Omental fat pad (tissue), 4 donors: ENCODE measurements around the gene TECRL. TPM values are rescaled to one million over a fixed set of nuclear protein-coding genes. Genes with fewer than 3 reads are reported as not detected.

ENCODE experiments used
- ATAC-seq: fragments of 150-250 bp; one replicate; pipeline ENCODE4 v1.9.1; 2016; ENCODE audit warnings: mild to moderate bottlenecking, moderate library complexity; ENCODE audit not compliant: low FRiP score
- DNase-seq: peaks from one replicate; pipeline ENCODE4 v3.0.0-alpha.2; 2019; ENCODE audit warnings: low spot score
- CTCF ChIP-seq, 3 donors: fragments of 450-650 bp; IDR thresholded peaks; one replicate each; pipeline ENCODE4 v1.5.1; 2016 to 2017; ENCODE audit warnings: antibody characterized with exemption in 3 of 3, mild to moderate bottlenecking in 3 of 3, moderate library complexity in 2 of 3
- total RNA-seq, 4 donors: library from RNA; depleted of rRNA; stranded (reverse); fragments of >200 nt; gene quantifications; one replicate each; pipeline ENCODE4 v1.1.0, GENCODE V29; 2016

TECRL gene
- total RNA-seq, 4 donors from 2014 or later: not detected

DNA sequence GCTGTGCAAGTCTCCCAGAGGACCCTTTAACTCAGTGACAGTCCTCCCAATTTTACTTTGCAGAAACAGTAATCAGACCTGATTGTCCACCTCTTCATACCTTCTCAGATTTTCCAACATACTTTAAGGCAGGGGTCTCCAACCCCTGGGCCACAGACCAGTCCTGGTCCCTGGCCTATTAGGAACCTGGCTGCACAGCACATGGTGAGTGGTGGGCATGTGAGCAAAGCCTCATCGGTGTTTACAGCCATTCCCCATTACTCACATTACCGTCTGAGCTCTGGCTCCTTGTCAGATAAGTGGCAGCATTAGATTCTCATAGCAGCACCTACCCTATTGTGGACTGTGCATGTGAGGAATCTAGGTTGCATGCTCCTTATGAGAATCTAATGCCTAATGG, 74.3 kb downstream of the TECRL start:
- ATAC-seq: no peak
- no peak for TF ChIP-seq CTCF (IDR thresholded peaks at IDR 0.05)
- DNase-seq: no peak

GRCh38 chr4:64330143-64330542, 79.1 kb downstream of the TECRL start:
- no peak for TF ChIP-seq CTCF (IDR thresholded peaks at IDR 0.05)
- ATAC-seq (no peak), DNase-seq (no peak)

DNA sequence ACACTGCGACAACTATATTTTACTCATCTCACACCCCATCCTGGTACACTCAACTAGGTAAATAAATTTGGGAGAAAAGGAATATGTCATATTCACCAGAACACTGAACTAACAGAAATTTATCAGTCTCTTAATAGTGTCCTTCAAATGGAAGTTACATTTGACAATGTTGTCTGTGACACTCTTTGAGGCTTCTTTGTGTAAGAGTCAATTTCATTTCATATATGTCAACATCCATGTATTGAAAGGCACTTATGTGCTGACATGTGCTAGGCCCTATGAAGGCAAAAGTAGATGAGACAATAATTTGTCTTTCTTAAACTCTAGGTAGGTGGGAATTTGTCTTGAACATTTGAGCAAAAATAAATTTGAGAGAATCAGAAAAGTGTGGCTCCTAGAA, 82.0 kb downstream of the TECRL start:
- TF ChIP-seq CTCF (IDR thresholded peaks at IDR 0.05): no peak
- no peak for ATAC-seq
- DNase-seq: no peak

DNA sequence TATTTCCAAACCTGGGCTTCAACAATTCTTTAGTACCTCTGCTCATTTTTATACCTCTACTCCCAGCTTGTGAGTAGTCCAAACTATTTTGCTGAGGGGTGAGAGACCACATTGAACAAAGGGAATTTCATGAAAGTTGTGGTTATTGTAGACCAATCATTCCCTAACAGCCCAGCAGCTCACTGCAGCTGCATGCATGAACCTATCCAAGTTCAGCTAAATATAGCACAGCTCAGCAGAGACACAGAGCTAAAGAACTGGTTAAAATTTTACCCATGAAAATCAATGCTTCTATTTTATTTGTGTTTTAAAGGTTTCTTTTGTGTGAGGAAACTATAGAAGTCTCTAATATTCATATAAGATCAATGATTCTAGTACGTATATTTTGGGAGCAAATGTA, 82.7 kb downstream of the TECRL start:
- ATAC-seq: no peak
- DNase-seq: no peak
- TF ChIP-seq CTCF (IDR thresholded peaks at IDR 0.05): no peak

GRCh38 chr4:64306255-64306565, 103.0 kb downstream of the TECRL start:
- ATAC-seq: no peak
- no peak for TF ChIP-seq CTCF (IDR thresholded peaks at IDR 0.05)
- no peak for DNase-seq

DNA sequence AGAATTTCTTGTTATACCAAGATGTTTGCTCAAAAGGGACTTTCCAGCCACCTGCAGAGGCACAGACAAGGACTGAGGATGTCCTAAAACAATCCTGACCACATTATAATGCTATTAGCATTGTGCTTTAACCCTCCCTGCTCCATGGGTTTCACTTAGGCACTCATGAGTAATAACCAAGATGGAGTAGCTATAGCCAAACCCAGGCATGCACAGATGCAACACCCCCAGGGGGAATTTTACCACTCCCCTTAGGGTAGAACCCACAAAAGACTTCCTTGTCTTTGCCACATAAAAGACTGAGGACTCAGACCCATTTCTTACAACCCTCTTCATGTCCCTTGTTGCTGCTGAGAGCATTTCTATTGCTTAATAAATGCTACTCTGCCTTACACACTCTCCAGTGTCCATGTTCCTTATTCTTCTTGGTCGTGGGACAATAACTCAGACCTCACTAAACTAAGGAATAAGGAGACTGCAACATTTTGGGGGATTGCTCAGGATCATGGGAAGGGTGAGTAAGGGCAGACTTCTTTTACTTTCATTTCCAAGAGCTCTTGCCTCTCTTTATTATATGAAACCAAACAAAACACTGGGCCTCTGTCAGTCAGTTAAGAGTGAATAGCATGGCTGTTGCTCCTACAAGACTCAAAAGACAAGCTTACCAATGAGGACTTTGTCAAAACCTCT, 103.5 kb downstream of the TECRL start:
- TF ChIP-seq CTCF (IDR thresholded peaks at IDR 0.05): no peak
- DNase-seq (no peak), ATAC-seq (no peak)

GRCh38 chr4:64272432-64272831, 136.8 kb downstream of the TECRL start:
- no peak for TF ChIP-seq CTCF (IDR thresholded peaks at IDR 0.05)
- DNase-seq: no peak
- no peak for ATAC-seq
